Neural cell (in vitro differentiated cells): ENCODE measurements around the gene NUB1. TPM values are rescaled to one million over a fixed set of nuclear protein-coding genes. Genes with fewer than 3 reads are reported as not detected.

Experiments
- H2AFZ ChIP-seq: fragments of 200-600, 300-800 bp; sonication (generic), shearing (Covaris generic); 2 replicates; pipeline ENCODE4 v1.6.0; 2014; ENCODE audit warnings: low read depth, mild to moderate bottlenecking, antibody characterized with exemption, low read length, moderate library complexity
- H3F3A ChIP-seq: fragments of 200-600 bp; shearing (Covaris generic); 2 replicates; pipeline ENCODE4 v1.6.1; 2016; ENCODE audit warnings: mild to moderate bottlenecking, moderate library complexity, mixed read lengths, antibody characterized with exemption, low read length; ENCODE audit not compliant: insufficient read depth, poor library complexity, severe bottlenecking
- H3K27ac ChIP-seq: fragments of 200-600, 300-800 bp; sonication (generic), shearing (Covaris generic); 2 replicates; pipeline ENCODE4 v1.5.1; 2014; ENCODE audit warnings: mild to moderate bottlenecking, low read length, moderate library complexity
- H3K27me3 ChIP-seq: fragments of 300-800, 200-600 bp; sonication (generic), shearing (Covaris generic); 2 replicates; pipeline ENCODE4 v1.6.0; 2014; ENCODE audit warnings: mild to moderate bottlenecking, low read depth, low read length, moderate library complexity; ENCODE audit not compliant: insufficient read depth
- H3K36me3 ChIP-seq: fragments of 300-800, 200-600 bp; sonication (generic), shearing (Covaris generic); 2 replicates; pipeline ENCODE4 v1.5.1; 2014; ENCODE audit warnings: mild to moderate bottlenecking, antibody characterized with exemption, low read length, moderate library complexity; ENCODE audit not compliant: insufficient read depth
- H3K4me2 ChIP-seq: fragments of 300-800, 200-600 bp; sonication (generic), shearing (Covaris generic); 2 replicates; pipeline ENCODE4 v1.6.0; 2014; ENCODE audit warnings: mild to moderate bottlenecking, low read length
- H3K4me3 ChIP-seq: fragments of 300-800, 200-600 bp; sonication (generic), shearing (Covaris generic); 2 replicates; pipeline ENCODE4 v1.5.1; 2014; ENCODE audit warnings: mild to moderate bottlenecking, low read length, moderate library complexity
- H3K79me2 ChIP-seq: fragments of 200-600 bp; shearing (Covaris generic); replicated peaks from 2 replicates; pipeline ENCODE4 v1.6.0; 2014; ENCODE audit warnings: mild to moderate bottlenecking, low read length, moderate library complexity; ENCODE audit not compliant: insufficient read depth
- H3K9ac ChIP-seq: fragments of 300-800, 200-600 bp; sonication (generic), shearing (Covaris generic); 2 replicates; pipeline ENCODE4 v1.6.1; 2016; ENCODE audit warnings: mild to moderate bottlenecking, low read length, mixed read lengths
- H3K9me2 ChIP-seq: fragments of 200-600 bp; shearing (Covaris generic); 2 replicates; pipeline ENCODE4 v1.6.1; 2016; ENCODE audit warnings: mild to moderate bottlenecking, low read length, mixed read lengths; ENCODE audit not compliant: insufficient read depth
- H3K9me3 ChIP-seq: fragments of 200-600, 300-800 bp; sonication (generic), shearing (Covaris generic); 2 replicates; pipeline ENCODE4 v1.6.1; 2016; ENCODE audit warnings: mild to moderate bottlenecking, mixed run types, low read length, moderate library complexity, mixed read lengths
- H4K20me1 ChIP-seq: fragments of 200-600 bp; shearing (Covaris generic); 2 replicates; pipeline ENCODE4 v1.6.1; 2016; ENCODE audit warnings: mild to moderate bottlenecking, mixed run types; ENCODE audit not compliant: insufficient read depth
- CTCF ChIP-seq: fragments of 450-650 bp; IDR thresholded peaks from 2 replicates; pipeline ENCODE4 v1.5.1; 2014; ENCODE audit warnings: antibody characterized with exemption, mild to moderate bottlenecking, moderate library complexity; ENCODE audit not compliant: poor library complexity, severe bottlenecking
- EP300 ChIP-seq: fragments of 450-650 bp; conservative IDR thresholded peaks from 2 replicates; pipeline ENCODE4 v1.6.1; 2014; ENCODE audit warnings: antibody characterized with exemption, mild to moderate bottlenecking, moderate library complexity; ENCODE audit not compliant: poor library complexity, severe bottlenecking
- EZH2 ChIP-seq: fragments of 200-600, 300-800 bp; shearing (Covaris generic), sonication (generic); IDR thresholded peaks from 2 replicates; pipeline ENCODE4 v1.6.1; 2014; ENCODE audit warnings: antibody characterized with exemption, low read length, borderline replicate concordance, mild to moderate bottlenecking; ENCODE audit not compliant: insufficient read depth, poor library complexity, severe bottlenecking
- MXI1 ChIP-seq: fragments of 450-650 bp; conservative IDR thresholded peaks from 2 replicates; pipeline ENCODE4 v1.6.1; 2014; ENCODE audit warnings: antibody characterized with exemption, mild to moderate bottlenecking; ENCODE audit not compliant: poor library complexity, severe bottlenecking
- POLR2AphosphoS5 ChIP-seq: IDR thresholded peaks from 2 replicates; pipeline ENCODE4 v1.6.1; 2012
- RAD21 ChIP-seq: fragments of 450-650 bp; conservative IDR thresholded peaks from 2 replicates; pipeline ENCODE4 v1.6.1; 2014; ENCODE audit warnings: antibody characterized with exemption, mild to moderate bottlenecking, moderate library complexity
- REST ChIP-seq: IDR thresholded peaks from 2 replicates; pipeline ENCODE4 v1.6.1; 2012; ENCODE audit warnings: borderline replicate concordance
- SMC3 ChIP-seq: fragments of 450-650 bp; conservative IDR thresholded peaks from 2 replicates; pipeline ENCODE4 v1.6.1; 2014; ENCODE audit warnings: antibody characterized with exemption, mild to moderate bottlenecking, moderate library complexity; ENCODE audit not compliant: poor library complexity
- TAF1 ChIP-seq: IDR thresholded peaks from 2 replicates; pipeline ENCODE4 v1.6.1; 2012; ENCODE audit warnings: low read depth
- polyA plus RNA-seq: library from polyadenylated mRNA; depleted of rRNA; stranded (reverse); fragments of >200 nt; gene quantifications from 2 replicates; pipeline ENCODE4 v1.2.3, GENCODE V29; 2014

The NUB1 gene
- polyA plus RNA-seq, 1 donor from 2014 or later = 48.4 TPM

- peaks cover 6% of the 10 kb centered on the region for H3K27me3 ChIP-seq
- no peak overlapping the region for H3K27ac ChIP-seq
- no peak overlapping the region for H3K9ac ChIP-seq
- TF ChIP-seq SMC3 (no peak), EP300 (no peak), REST (no peak), TAF1 (no peak), RAD21 (no peak), CTCF (no peak), POLR2AphosphoS5 (no peak)
- no peak overlapping the region for H2AFZ ChIP-seq
- no peak overlapping the region for H3K4me2 ChIP-seq
- H3K9me2 ChIP-seq = no peaks in the 10 kb centered on the region
- no peaks in the 10 kb centered on the region for H4K20me1 ChIP-seq
- no peaks in the 10 kb centered on the region for H3K79me2 ChIP-seq
- no peak overlapping the region for H3K4me3 ChIP-seq
- H3K9me3 ChIP-seq = no peaks in the 10 kb centered on the region
- no peaks in the 10 kb centered on the region for H3K36me3 ChIP-seq
- no peaks in the 10 kb centered on the region for H3F3A ChIP-seq
Observed at GRCh38 chr7:151413241-151413640, 71.6 kb downstream of the NUB1 start.

- no peaks in the 10 kb centered on the region for H3K79me2 ChIP-seq
- H3K9me2 ChIP-seq = no peaks in the 10 kb centered on the region
- no peak overlapping the region for H3K4me2 ChIP-seq
- H3K27me3 ChIP-seq = no peaks in the 10 kb centered on the region
- no peak overlapping the region for H3K27ac ChIP-seq
- H2AFZ ChIP-seq = no peak overlapping the region
- TF ChIP-seq CTCF = no peak
- TF ChIP-seq REST = no peak
- TF ChIP-seq EP300 = no peak
- no peak for TF ChIP-seq MXI1
- TF ChIP-seq EZH2 = no peak
- TF ChIP-seq TAF1 = no peak
- no peak for TF ChIP-seq RAD21
- TF ChIP-seq POLR2AphosphoS5 = no peak
- no peak for TF ChIP-seq SMC3
- H3K36me3 ChIP-seq = no peaks in the 10 kb centered on the region
- no peaks in the 10 kb centered on the region for H3K9me3 ChIP-seq
- H4K20me1 ChIP-seq = no peaks in the 10 kb centered on the region
- H3K9ac ChIP-seq = no peak overlapping the region
- H3K4me3 ChIP-seq = no peak overlapping the region
- H3F3A ChIP-seq = no peaks in the 10 kb centered on the region
Observed at GRCh38 chr7:151415375-151416105, 73.9 kb downstream of the NUB1 start.
